Embryonic facial prominence (tissue), 1 donor: ENCODE results near the gene TNS3.

ENCODE experiments used
- DNase-seq: peaks from one replicate; pipeline ENCODE4 v3.0.0-alpha.2; 2016; ENCODE audit errors: extremely low spot score

TNS3 gene

GRCh38 chr7:47385536-47386125 is 196.3 kb downstream of the TNS3 start:
- DNase-seq: no peak

GRCh38 chr7:47384755-47385535 is 197.0 kb downstream of the TNS3 start:
- no peak for DNase-seq

- no peak for DNase-seq
These were observed 198.0 kb downstream of the TNS3 start for GRCh38 chr7:47383696-47384445.

GRCh38 chr7:47383072-47383471 is 198.8 kb downstream of the TNS3 start:
- no peak for DNase-seq

GRCh38 chr7:47382200-47382599 is 199.7 kb downstream of the TNS3 start:
- no peak for DNase-seq

- DNase-seq: no peak
These were observed 200.8 kb downstream of the TNS3 start for GRCh38 chr7:47381134-47381495.

- peak; percentile 39 for DNase-seq
These were observed 201.4 kb downstream of the TNS3 start for GRCh38 chr7:47380325-47381133.

GRCh38 chr7:47379629-47380324 is 202.1 kb downstream of the TNS3 start:
- DNase-seq: no peak

GRCh38 chr7:47378728-47379395 is 203.0 kb downstream of the TNS3 start:
- no peak for DNase-seq

- DNase-seq: no peak
These were observed 204.2 kb downstream of the TNS3 start for GRCh38 chr7:47377741-47378140.

- DNase-seq: no peak
These were observed 204.8 kb downstream of the TNS3 start for GRCh38 chr7:47376991-47377616.

GRCh38 chr7:47375121-47375938 is 206.6 kb downstream of the TNS3 start:
- no peak for DNase-seq

- DNase-seq: no peak
These were observed 207.4 kb downstream of the TNS3 start for GRCh38 chr7:47374538-47374937.

GRCh38 chr7:47373871-47374451 is 207.9 kb downstream of the TNS3 start:
- no peak for DNase-seq

- DNase-seq: no peak
These were observed 210.1 kb downstream of the TNS3 start for GRCh38 chr7:47371733-47372368.

- DNase-seq: no peak
These were observed 210.6 kb downstream of the TNS3 start for GRCh38 chr7:47371317-47371716.

- DNase-seq: no peak
These were observed 211.4 kb downstream of the TNS3 start for GRCh38 chr7:47370461-47371042.

- DNase-seq: no peak
These were observed 212.2 kb downstream of the TNS3 start for GRCh38 chr7:47369736-47370135.
